ENCODE data around the gene CTSC.

The CTSC gene

GRCh38 chr11:88293931-88294330, 43.6 kb downstream of the CTSC start:
- TF ChIP-seq CTCF (IDR thresholded peaks at IDR 0.05; ENCODE audit: insufficient read depth, low read length, poor library complexity, severe bottlenecking), result no peak
- DNase-seq (ENCODE audit: extremely low read depth, insufficient read length), result no peak
- peaks cover 11% of the 10 kb centered on the region for H3K36me3 ChIP-seq (ENCODE audit: control insufficient read depth, insufficient read depth, low read length)

GRCh38 chr11:88292171-88292843, 45.2 kb downstream of the CTSC start:
- no peak for DNase-seq (ENCODE audit: extremely low read depth, insufficient read length)
- Histone ChIP-seq H3K4me3 (replicated peaks; ENCODE audit: low read depth, low read length) (no peak overlapping the region), H3K36me3 (ENCODE audit: control insufficient read depth, insufficient read depth, low read length) (peaks cover 11% of the 10 kb centered on the region), H3K27me3 (replicated peaks; ENCODE audit: control insufficient read depth, insufficient read depth, low read length) (no peaks in the 10 kb centered on the region)
- TF ChIP-seq CTCF (IDR thresholded peaks at IDR 0.05; ENCODE audit: insufficient read depth, low read length, poor library complexity, severe bottlenecking), result no peak

More at GRCh38 chr11:88293931-88294330, 43.6 kb downstream of the CTSC start:
- no peaks in the 10 kb centered on the region for H3K27me3 ChIP-seq (replicated peaks; ENCODE audit: control insufficient read depth, insufficient read depth, low read length)
- no peak overlapping the region for H3K4me3 ChIP-seq (replicated peaks; ENCODE audit: low read depth, low read length)

GRCh38 chr11:88288560-88288959, 49.0 kb downstream of the CTSC start:
- Histone ChIP-seq H3K36me3 (ENCODE audit: control insufficient read depth, insufficient read depth, low read length) (peaks cover 3% of the 10 kb centered on the region), H3K27me3 (replicated peaks; ENCODE audit: control insufficient read depth, insufficient read depth, low read length) (no peaks in the 10 kb centered on the region), H3K4me3 (replicated peaks; ENCODE audit: low read depth, low read length) (no peak overlapping the region)
- no peak for TF ChIP-seq CTCF (IDR thresholded peaks at IDR 0.05; ENCODE audit: insufficient read depth, low read length, poor library complexity, severe bottlenecking)
- no peak for DNase-seq (ENCODE audit: extremely low read depth, insufficient read length)

- Histone ChIP-seq H3K36me3 (ENCODE audit: control insufficient read depth, insufficient read depth, low read length) (peaks cover 3% of the 10 kb centered on the region; the same call in 1 of the 2 replicates), H3K27me3 (replicated peaks; ENCODE audit: control insufficient read depth, insufficient read depth, low read length) (no peaks in the 10 kb centered on the region), H3K4me3 (replicated peaks; ENCODE audit: low read depth, low read length) (no peak overlapping the region)
- DNase-seq (ENCODE audit: extremely low read depth, insufficient read length), result no peak
- no peak for TF ChIP-seq CTCF (IDR thresholded peaks at IDR 0.05; ENCODE audit: insufficient read depth, low read length, poor library complexity, severe bottlenecking)
Observed at GRCh38 chr11:88284336-88285050, 53.0 kb downstream of the CTSC start.

GRCh38 chr11:88282747-88283515, 54.6 kb downstream of the CTSC start:
- Histone ChIP-seq H3K27me3 (replicated peaks; ENCODE audit: control insufficient read depth, insufficient read depth, low read length) (no peaks in the 10 kb centered on the region), H3K36me3 (ENCODE audit: control insufficient read depth, insufficient read depth, low read length) (peaks cover 3% of the 10 kb centered on the region; the same call in 1 of the 2 replicates), H3K4me3 (replicated peaks; ENCODE audit: low read depth, low read length) (no peak overlapping the region)
- no peak for TF ChIP-seq CTCF (IDR thresholded peaks at IDR 0.05; ENCODE audit: insufficient read depth, low read length, poor library complexity, severe bottlenecking)
- DNase-seq (ENCODE audit: extremely low read depth, insufficient read length), result no peak
